Measurements from ENCODE around the gene CSK.
"Not testable (repeated sequence)": the region's sequence is repeated elsewhere in the genome, so short reads cannot be mapped to it uniquely, and the experiment has no call there.

The CSK gene

GRCh38 chr15:74781431-74782258, at the start of gene CSK:
CSK (plus strand) TSS chr15:74782080; CDS start chr15:74798298, 16,218 bp downstream.
- DNase-seq, result peak; percentile 80 to 83

DNA sequence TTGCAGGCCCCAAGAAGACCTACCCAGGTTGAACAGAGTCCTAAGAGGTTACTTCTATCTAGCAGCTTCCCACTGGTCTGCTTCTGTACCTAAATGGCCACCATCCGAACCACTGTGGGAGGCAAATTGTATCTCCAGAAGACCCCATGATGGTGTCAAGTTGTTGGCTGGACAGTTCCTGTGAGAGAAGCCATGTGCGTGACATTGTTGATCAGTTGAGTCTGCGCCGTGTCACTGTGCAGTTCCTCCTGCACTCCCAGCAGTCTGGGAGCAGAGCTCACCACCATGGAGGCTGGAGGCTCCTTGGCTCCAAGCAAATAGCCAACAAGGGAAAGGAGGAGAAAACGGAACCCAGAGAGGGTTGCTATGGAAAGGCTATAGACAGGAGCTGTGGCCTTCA, 49.0 kb upstream of the CSK start:
- no peak for DNase-seq

- DNase-seq, result no peak
Observed at GRCh38 chr15:74733269-74733668, 48.6 kb upstream of the CSK start.

GRCh38 chr15:74735305-74735704, 46.6 kb upstream of the CSK start:
- no peak for DNase-seq

GRCh38 chr15:74738239-74738638, 43.6 kb upstream of the CSK start:
- not testable (repeated sequence) for DNase-seq

- DNase-seq, result no peak
Observed at GRCh38 chr15:74742422-74742821, 39.5 kb upstream of the CSK start.

DNA sequence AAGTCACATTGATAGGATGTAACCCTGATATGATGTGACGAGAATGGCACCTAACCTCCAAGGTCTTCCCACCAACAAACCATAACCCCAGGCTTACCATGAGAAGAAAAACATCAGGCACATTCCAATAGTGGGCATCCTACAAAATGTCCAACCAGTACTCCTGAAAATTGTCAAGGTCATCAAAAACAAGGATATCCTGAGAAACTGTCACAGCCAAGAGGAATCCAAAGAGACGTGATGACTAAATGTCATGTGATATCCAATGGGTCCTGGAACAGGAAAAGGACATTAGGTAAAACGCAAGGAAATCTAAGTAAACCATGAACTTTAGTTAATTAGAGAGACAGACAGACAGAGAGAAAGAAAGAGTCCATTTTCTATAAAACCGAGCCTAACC, 35.5 kb upstream of the CSK start:
- DNase-seq, result no peak

- no peak for DNase-seq
Observed at GRCh38 chr15:74748322-74748946, 33.4 kb upstream of the CSK start, which contains the start of gene CYP1A2. CYP1A2 (plus strand) TSS chr15:74748845; CDS start chr15:74749739, 894 bp downstream.

DNA sequence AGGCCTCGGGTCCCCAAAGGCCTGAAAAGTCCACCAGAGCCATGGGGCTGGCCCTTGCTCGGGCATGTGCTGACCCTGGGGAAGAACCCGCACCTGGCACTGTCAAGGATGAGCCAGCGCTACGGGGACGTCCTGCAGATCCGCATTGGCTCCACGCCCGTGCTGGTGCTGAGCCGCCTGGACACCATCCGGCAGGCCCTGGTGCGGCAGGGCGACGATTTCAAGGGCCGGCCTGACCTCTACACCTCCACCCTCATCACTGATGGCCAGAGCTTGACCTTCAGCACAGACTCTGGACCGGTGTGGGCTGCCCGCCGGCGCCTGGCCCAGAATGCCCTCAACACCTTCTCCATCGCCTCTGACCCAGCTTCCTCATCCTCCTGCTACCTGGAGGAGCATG, 32.0 kb upstream of the CSK start:
- no peak for DNase-seq

DNA sequence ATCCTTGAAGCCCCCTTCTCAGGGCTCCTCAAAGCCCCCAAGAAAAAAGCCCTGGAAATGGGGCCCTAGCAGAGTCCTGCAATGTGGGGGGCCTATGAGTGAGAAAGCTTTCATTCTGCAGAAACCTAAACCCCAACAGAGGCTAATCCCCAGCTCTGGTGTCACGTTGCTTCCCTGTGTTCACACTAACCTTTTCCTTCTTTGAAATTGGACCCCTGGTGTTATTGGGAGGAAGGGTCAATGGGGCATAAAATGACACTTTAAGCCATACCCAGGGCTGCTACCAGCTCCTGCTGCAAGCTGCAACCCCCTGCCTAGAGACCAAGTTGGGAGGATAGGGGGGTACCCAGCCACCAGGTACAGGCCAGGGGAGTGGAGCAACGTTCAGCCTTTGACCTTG, 31.1 kb upstream of the CSK start:
- no peak for DNase-seq

- DNase-seq, result no peak
Observed at GRCh38 chr15:74752011-74752410, 29.9 kb upstream of the CSK start.

- DNase-seq, result no peak
Observed at GRCh38 chr15:74752531-74752930, 29.3 kb upstream of the CSK start.

DNA sequence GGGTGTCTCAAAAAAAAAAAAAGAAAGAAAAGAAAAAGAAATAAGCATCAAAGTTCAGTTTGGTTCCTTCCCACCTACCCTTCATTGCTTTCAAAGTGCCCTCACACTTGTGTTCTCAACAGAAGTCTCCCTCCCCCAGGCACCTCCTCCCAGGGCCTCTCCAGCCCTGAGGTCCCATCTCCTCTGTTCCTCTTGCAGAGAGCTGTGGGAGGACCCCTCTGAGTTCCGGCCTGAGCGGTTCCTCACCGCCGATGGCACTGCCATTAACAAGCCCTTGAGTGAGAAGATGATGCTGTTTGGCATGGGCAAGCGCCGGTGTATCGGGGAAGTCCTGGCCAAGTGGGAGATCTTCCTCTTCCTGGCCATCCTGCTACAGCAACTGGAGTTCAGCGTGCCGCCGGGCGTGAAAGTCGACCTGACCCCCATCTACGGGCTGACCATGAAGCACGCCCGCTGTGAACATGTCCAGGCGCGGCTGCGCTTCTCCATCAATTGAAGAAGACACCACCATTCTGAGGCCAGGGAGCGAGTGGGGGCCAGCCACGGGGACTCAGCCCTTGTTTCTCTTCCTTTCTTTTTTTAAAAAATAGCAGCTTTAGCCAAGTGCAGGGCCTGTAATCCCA, 27.2 kb upstream of the CSK start:
- DNase-seq, result no peak

GRCh38 chr15:74758736-74759135, 23.1 kb upstream of the CSK start:
- DNase-seq, result no peak

DNA sequence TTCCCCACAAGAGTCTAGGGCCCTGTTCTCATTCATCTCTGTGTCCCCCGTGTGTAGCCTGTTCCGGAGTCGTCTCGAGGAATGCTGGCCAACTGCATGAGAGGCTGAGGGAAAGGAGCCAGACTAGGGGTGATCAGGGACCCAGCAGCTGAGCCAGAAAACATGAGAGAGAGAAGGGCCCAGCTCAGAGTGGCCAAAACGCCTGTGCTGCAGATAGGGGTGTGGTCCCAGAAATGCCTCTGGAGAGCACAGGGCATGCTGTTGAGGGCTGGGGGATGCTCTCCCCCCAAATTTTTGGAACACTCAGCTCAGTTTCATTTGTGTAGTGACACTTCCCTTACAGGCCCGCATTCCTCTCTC, 19.1 kb upstream of the CSK start:
- DNase-seq, result no peak

DNA sequence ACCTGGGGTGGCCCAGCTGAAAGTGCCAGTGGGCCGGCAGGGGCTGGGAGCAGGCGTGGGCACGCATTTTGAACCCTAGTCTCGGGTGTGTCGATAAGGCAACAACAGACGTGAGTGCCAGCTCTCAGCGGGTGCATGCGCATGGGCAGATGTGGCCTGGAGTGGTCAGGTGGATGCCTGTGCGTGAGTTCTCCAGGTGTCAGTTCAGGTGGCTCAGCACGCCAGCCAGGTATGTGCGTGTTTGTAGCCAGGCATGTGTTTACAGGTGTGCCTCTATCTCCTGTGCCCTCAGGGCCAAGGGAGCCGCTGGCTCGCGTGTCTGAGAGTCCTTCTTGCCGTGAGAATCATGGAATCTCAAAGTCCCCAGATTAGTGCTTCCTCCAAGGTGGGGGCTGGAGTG, 18.5 kb upstream of the CSK start:
- no peak for DNase-seq

- no peak for DNase-seq
Observed at GRCh38 chr15:74767167-74768098, 14.4 kb upstream of the CSK start.

- DNase-seq, result no peak
Observed at GRCh38 chr15:74768099-74768770, 13.6 kb upstream of the CSK start.

GRCh38 chr15:74768771-74769342, 13.0 kb upstream of the CSK start:
- DNase-seq, result peak; percentile 67 to 72

GRCh38 chr15:74769463-74770025, 12.3 kb upstream of the CSK start:
- DNase-seq, result no peak

GRCh38 chr15:74770211-74770903, 11.5 kb upstream of the CSK start:
- no peak for DNase-seq

Data from CD4-positive, alpha-beta T cell treated with Interleukin-4 for 1 hour (primary cell).